HG02610 (cell line): Measurements from ENCODE around the gene LAMTOR4.
A peak's percentile ranks its signal among the peaks of the same experiment; 100 is the strongest.

Experiments
- ATAC-seq: cut with Tn5 transposase; IDR thresholded peaks from one replicate; pipeline ENCODE4 v1.9.1; 2021; ENCODE audit warnings: mild to moderate bottlenecking, moderate library complexity; ENCODE audit not compliant: unreplicated experiment

LAMTOR4 gene

DNA sequence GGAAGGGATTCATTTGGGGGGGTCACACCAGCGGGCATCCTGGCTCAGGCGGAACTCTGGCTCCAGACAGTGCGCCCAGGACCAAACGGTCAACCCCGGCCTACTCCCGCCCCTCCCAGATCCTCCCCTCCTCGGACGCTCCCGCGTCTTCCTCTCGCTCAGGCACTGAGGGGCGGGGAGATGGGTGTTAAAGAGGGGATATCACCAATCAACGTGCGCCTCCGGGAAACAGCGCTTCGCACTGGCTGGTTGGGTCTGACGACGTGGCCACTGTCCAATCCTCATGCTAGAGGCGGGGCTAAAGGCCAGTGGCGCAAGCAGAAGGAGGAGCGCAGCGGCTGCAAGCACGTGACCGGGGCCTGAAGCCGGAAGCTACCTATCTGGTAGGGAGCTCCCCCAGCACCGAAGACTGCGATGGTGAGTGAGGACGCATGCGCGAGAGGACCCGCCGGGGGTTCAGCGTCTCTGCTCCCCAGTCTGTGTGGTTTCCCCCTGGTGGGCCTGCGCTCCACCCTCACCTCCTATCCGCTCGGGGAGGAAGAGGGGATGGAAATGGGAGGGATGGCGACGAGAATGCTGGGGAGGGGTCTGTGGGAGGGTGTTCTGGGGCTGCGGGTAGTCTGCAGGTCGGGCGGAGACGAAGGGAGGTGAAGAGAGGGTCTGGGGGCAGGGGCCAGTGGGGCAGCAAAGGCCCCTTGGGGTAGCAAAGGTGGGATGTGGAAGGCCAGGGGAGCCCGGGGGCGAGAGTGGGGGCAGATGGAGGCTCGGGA, at the start of gene LAMTOR4:
Gene LAMTOR4, plus strand, starts transcription at position 360 of the 770 bp plus-strand sequence. Its CDS starts 55 bp downstream, at position 415.
- peak; percentile 97 for ATAC-seq

DNA sequence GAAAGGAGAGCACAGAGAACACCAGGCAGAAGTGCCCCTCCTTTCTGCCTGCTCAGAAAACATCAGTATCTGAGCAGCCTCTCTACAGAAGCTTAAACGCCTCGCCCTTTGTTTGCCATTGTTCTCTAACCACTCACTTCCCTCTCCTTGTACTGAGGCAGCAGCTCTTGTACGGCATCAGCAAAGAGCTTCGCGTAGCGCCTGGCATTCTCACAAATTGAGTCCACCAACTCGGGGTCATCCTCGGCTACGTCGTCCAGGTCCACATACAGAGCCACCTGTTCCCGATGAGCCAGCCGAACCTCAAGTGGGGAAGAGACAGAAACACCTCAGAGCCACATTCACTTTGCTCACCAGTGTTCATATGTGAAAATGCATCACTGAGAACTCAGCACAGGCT, 49.3 kb upstream of the LAMTOR4 start:
- ATAC-seq, result no peak

DNA sequence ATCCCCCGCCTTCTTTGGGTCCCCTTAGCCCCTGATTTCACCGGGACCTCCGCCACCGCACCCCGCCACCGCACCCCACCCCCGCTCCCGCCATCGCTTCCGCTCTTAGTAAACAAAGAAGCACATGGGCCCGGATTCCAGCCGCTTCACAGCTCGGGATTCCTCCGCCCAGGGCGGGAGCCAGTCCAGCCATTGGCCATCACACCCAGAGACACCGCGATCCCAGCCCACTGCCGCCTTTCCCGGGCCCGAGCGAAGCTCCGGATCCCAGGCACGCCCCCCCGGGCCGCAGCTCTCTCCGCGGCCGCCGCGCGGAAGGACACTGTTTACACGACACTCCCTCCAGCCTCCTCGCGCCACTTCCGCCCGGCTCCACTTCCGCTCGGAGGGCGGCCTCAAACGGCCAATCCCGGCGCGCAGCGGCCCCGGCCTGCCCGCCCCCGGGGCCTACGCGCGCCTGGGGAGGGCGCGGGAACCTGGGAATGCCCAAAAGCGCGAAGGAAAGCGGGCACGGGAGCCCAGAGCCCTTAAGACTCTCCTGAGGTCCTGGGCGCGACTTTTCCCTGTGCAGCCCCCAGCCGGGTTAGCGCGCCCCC, 48.2 kb upstream of the LAMTOR4 start:
- ATAC-seq, result peak; percentile 69

DNA sequence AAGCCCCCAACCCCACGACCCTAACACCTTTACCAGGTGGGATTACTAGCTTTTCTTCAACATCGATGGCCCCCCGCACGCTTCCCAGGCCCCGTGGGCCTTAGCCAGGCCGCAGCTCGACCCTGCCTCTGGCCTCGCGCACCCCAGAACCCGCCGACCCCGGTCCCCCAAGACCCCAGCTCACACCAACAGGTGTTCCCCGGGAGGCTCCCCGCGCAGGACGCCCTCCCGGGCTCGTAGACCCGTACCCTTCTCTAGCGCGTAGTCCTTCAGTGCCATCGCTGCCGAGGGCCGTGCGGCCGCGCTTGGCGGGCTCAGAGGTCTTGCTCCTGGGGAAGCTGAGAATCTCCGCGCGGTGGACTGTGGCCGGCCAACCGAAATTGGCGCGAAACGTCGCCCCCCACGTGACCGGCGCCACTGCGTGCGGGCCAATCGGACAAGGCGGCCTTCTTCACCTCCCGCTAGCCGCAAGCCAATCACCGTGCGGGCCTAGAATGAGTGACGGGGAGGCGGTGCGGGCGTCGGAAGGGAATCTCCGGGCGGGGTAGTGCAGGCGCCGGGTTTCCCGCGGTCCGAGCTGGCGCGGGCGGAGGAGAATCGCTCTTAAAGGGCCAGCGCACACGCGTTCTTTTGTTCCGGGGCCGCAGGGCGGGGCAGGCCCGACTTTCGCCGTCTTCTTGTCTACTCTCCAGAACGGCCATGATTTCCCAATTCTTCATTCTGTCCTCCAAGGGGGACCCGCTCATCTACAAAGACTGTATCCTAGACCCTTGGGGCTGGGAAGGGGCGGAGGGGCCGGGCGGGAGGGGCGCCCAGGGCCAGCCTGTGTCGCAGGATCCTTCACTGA, 47.5 kb upstream of the LAMTOR4 start, which contains the start of the genes AP4M1 and MCM7:
Gene AP4M1, plus strand, starts transcription at position 628 of the 847 bp plus-strand sequence. Its CDS starts 72 bp downstream, at position 700.
Gene MCM7, minus strand, starts transcription at position 382 of the 847 bp plus-strand sequence. Its CDS starts 103 bp downstream, at position 279.
- ATAC-seq, result peak; percentile 90

GRCh38 chr7:100102950-100103840, 45.5 kb upstream of the LAMTOR4 start:
- no peak for ATAC-seq

- ATAC-seq, result no peak
Measured at GRCh38 chr7:100105534-100105933, 43.2 kb upstream of the LAMTOR4 start.

GRCh38 chr7:100106633-100107032, 42.1 kb upstream of the LAMTOR4 start:
- no peak for ATAC-seq

- ATAC-seq, result no peak
Measured at GRCh38 chr7:100107125-100107737, 41.5 kb upstream of the LAMTOR4 start.

DNA sequence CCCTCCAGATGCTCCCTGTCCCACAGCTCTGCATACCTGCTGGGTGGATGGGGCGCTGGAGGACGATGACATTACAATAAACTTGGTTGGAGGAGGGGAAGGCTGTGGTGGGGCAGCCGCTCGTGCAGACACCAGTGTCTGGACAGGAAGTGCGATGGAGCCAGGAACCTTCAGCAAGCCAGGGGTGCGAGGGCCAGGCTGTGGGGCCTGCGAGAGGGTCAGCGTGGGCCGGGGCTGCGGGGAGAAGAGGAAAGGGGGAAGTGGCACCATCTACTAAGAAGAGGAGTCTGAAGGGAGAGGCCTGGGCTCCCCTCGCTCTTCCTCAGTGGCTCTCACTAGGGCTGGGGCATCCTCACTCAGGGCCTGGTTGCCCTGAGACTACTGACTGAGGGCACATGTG, 40.8 kb upstream of the LAMTOR4 start:
- ATAC-seq, result no peak

GRCh38 chr7:100109521-100110163, 39.1 kb upstream of the LAMTOR4 start:
- no peak for ATAC-seq

DNA sequence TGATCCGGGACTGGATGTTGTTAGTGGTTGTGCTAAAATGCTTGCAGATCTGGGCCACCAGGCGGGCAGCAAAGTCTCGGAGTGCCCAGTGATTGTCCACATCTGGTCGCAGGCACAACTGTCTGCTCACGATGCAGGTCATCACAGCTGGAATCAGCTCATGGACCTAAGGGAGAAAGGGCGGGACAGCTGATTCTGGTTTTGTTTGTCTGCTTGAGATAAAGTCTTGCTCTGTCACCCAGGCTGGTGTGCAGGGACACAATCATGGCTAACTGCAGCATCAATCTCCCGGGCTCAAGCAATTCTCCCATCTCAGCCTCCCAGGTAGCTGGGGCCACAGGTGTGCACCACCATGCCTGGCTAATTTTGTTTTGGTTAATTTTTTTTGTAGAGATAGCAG, 37.6 kb upstream of the LAMTOR4 start:
- ATAC-seq, result no peak

GRCh38 chr7:100111914-100112313, 36.8 kb upstream of the LAMTOR4 start:
- ATAC-seq, result no peak

DNA sequence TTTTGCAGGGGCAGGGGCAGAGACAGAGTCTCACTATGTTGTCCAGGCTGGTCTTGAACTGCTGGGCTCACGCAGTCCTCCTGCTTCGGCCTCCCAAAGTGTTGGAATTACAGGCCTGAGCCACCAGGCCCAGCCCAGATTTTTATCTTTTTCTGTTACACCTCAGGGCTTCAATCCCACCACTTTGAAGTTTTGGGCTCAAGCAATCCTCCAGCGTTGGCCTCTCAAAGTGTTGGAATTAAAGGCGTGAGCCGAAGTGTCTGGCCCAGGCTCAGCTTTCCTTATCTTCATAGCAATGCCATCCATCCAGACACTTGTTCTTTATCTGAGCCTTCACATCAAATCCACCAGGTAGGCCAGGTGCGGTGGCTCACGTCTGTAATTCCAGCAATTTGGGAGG, 33.7 kb upstream of the LAMTOR4 start:
- no peak for ATAC-seq

DNA sequence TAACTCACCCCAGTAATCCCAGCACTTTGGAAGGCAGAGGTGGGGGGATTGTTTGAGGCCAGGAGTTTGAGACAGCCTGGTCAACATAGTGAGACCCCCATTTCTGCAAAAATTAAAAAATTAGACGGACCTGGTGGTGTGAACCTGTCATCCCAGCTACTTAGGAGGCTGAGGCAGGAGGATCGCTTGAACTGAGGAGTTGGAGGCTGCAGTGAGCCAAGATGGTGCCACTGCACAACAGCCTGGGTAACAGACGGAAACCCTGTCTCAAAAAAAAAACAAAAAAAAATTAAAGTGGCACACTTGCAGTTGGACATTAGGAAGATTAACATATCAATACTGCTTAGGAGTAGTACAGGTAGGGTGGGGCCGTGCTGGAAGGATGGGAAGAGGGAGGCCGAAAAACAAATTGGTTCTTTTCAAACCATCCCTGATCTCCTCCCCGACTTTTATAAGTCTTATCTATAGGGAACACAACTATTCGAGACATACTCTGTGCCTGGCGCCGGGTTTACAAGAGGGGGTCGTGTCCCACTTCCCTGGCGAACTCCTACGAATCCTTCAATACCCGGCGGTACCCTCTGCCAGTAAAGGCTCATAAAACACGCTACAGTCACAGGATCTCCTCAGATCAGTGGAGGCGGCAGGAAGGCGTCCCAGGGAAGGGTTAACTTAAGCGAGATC, 30.2 kb upstream of the LAMTOR4 start:
- no peak for ATAC-seq

- peak; percentile 69 for ATAC-seq
Measured at GRCh38 chr7:100119072-100119969, 29.4 kb upstream of the LAMTOR4 start, which contains the start of the genes CNPY4 and TAF6. Gene CNPY4, plus strand, starts transcription at chr7:100119634. Its CDS starts 111 bp downstream, at chr7:100119745. Gene TAF6, minus strand, starts transcription at chr7:100119358. Its CDS starts 5,149 bp downstream, at chr7:100114209.

- ATAC-seq, result peak; percentile 23
Measured at GRCh38 chr7:100119970-100120732, 28.6 kb upstream of the LAMTOR4 start.

DNA sequence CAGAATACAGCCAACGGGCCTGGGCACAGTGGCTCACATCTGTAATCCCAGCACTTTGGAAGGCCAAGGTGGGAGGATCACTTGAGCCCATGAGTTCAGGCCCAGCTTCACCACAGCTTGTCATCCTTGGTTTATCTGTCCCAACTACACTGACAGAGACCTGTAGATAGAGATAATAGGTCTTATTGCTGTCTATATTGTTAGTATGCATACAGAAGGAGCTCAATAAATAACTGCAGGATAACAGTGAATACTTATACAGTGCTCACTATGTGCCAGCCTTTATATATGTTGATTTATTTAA, 28.0 kb upstream of the LAMTOR4 start:
- no peak for ATAC-seq
